Activated B cell treated with CpG ODN at 0.5 μM for 24 hours (primary cell): ENCODE data around the gene SLC44A2. TPM values are rescaled to one million over a fixed set of nuclear protein-coding genes. Genes with fewer than 3 reads are reported as not detected.
A peak's percentile ranks its signal among the peaks of the same experiment; 100 is the strongest.

ENCODE experiments used
- ATAC-seq: fragments of 200-7000 bp; cut with Tn5 transposase; one replicate; pipeline ENCODE4 v1.10.0; 2021; ENCODE audit warnings: low read depth, mild to moderate bottlenecking, moderate library complexity
- CTCF ChIA-PET: fragments of 350-600 bp; sonication (Branson Sonifier 250); formaldehyde crosslinking; loops from one replicate; lab custom pipeline; 2021; ENCODE audit warnings: antibody characterized with exemption; lab: Charles Lee
- POLR2A ChIA-PET: fragments of 350-600 bp; sonication (Branson Sonifier 250); formaldehyde crosslinking; loops from one replicate; lab custom pipeline; 2021; ENCODE audit warnings: antibody characterized with exemption; lab: Charles Lee
- DNase-seq: peaks from one replicate; pipeline ENCODE4 v3.0.0; 2022
- H3K27ac Mint-ChIP-seq: one replicate; pipeline ENCODE4 v1.8.0; 2020; ENCODE audit warnings: mixed read lengths
- H3K27me3 Mint-ChIP-seq: one replicate; pipeline ENCODE4 v1.8.0; 2021; ENCODE audit warnings: mixed read lengths
- H3K36me3 Mint-ChIP-seq: one replicate; pipeline ENCODE4 v1.8.0; 2021; ENCODE audit warnings: low read depth, mixed read lengths
- H3K4me1 Mint-ChIP-seq: one replicate; pipeline ENCODE4 v1.8.0; 2021; ENCODE audit warnings: mixed read lengths
- H3K4me3 Mint-ChIP-seq: one replicate; pipeline ENCODE4 v1.8.0; 2020; ENCODE audit warnings: mild to moderate bottlenecking, mixed read lengths
- H3K9me3 Mint-ChIP-seq: one replicate; pipeline ENCODE4 v1.8.0; 2020; ENCODE audit warnings: mixed read lengths
- CTCF ChIP-seq: fragments of 200-600 bp; IDR thresholded peaks from one replicate; pipeline ENCODE4 v1.8.0; 2022; ENCODE audit warnings: antibody characterized with exemption, mild to moderate bottlenecking
- intact Hi-C: fragments of 100-400 bp; cut with micrococcal nuclease; formaldehyde crosslinking; loops from one replicate; pipeline ENCODE4 v1.15.1; 2024
- total RNA-seq: library from RNA; stranded (reverse); gene quantifications from 2 replicates; pipeline ENCODE4 v1.2.3, GENCODE V29; 2022

The SLC44A2 gene
- total RNA-seq, 1 donor from 2014 or later = 213 TPM

GRCh38 chr19:10618846-10619245, 6.5 kb upstream of the SLC44A2 start:
- H3K4me1 Mint-ChIP-seq = peaks cover 53% of the 10 kb centered on the region
- ChIA-PET CTCF (interaction anchor here (1.0 kb wide), 1 partner anchor 37 kb away, joined by 4 read pairs; no protein-coding TSS in a partner anchor), POLR2A (interaction anchor here (0.6 to 1.6 kb wide), 5 partner anchors 15 to 471 kb away, joined by 4 to 15 read pairs (median 5); partner anchors contain the start of gene LDLR)
- no peak for ATAC-seq
- peaks cover 47% of the 10 kb centered on the region for H3K36me3 Mint-ChIP-seq
- DNase-seq = no peak
- TF ChIP-seq CTCF = no peak
- H3K27ac Mint-ChIP-seq = peak overlapping the region; percentile 18
- H3K27me3 Mint-ChIP-seq = no peaks in the 10 kb centered on the region
- H3K9me3 Mint-ChIP-seq = no peaks in the 10 kb centered on the region
- no peak overlapping the region for H3K4me3 Mint-ChIP-seq
- intact Hi-C loops = no loop called here

GRCh38 chr19:10620786-10621185, 4.6 kb upstream of the SLC44A2 start:
- Mint-ChIP-seq H3K4me3 (no peak overlapping the region), H3K27me3 (no peaks in the 10 kb centered on the region), H3K36me3 (peaks cover 46% of the 10 kb centered on the region), H3K27ac (peak overlapping the region; percentile 61), H3K4me1 (peaks cover 53% of the 10 kb centered on the region), H3K9me3 (no peaks in the 10 kb centered on the region)
- intact Hi-C loops = no loop called here
- DNase-seq = no peak
- TF ChIP-seq CTCF = no peak
- ChIA-PET POLR2A (interaction anchor here (1.1 kb wide), 1 partner anchor 18 kb away, joined by 3 read pairs; no protein-coding TSS in a partner anchor), CTCF (interaction anchor here (1.1 to 1.9 kb wide), 2 partner anchors 24 to 40 kb away, joined by 3 to 7 read pairs; no protein-coding TSS in a partner anchor)
- no peak for ATAC-seq

GRCh38 chr19:10621966-10622365, 3.4 kb upstream of the SLC44A2 start:
- TF ChIP-seq CTCF = no peak
- intact Hi-C loops = no loop called here
- Mint-ChIP-seq H3K9me3 (no peaks in the 10 kb centered on the region), H3K4me3 (no peak overlapping the region), H3K4me1 (peaks cover 46% of the 10 kb centered on the region), H3K27me3 (no peaks in the 10 kb centered on the region), H3K27ac (peak overlapping the region; percentile 22), H3K36me3 (peaks cover 51% of the 10 kb centered on the region)
- CTCF ChIA-PET = interaction anchor here (1.5 kb wide), 1 partner anchor 10 kb away, joined by 3 read pairs; no protein-coding TSS in a partner anchor
- ATAC-seq (no peak), DNase-seq (no peak)
- POLR2A ChIA-PET = interaction anchor here (0.6 to 1.0 kb wide), 3 partner anchors 14 to 23 kb away, joined by 3 to 5 read pairs (median 3); no protein-coding TSS in a partner anchor

- Mint-ChIP-seq H3K27me3 (no peaks in the 10 kb centered on the region), H3K36me3 (peaks cover 57% of the 10 kb centered on the region), H3K4me3 (peak overlapping the region; percentile 16), H3K9me3 (no peaks in the 10 kb centered on the region), H3K4me1 (peaks cover 37% of the 10 kb centered on the region), H3K27ac (no peak overlapping the region)
- CTCF ChIA-PET = interaction anchor here (2.2 kb wide), 1 partner anchor 19 kb away, joined by 6 read pairs; no protein-coding TSS in a partner anchor
- POLR2A ChIA-PET = no interaction called here
- ATAC-seq (peak; percentile 34), DNase-seq (no peak)
- TF ChIP-seq CTCF = no peak
- intact Hi-C loops = no loop called here
Measured at GRCh38 chr19:10624585-10624984, 768 bp upstream of the SLC44A2 start.

GRCh38 chr19:10625762-10626138, 397 bp downstream of the SLC44A2 start:
- TF ChIP-seq CTCF = no peak
- Mint-ChIP-seq H3K36me3 (peaks cover 55% of the 10 kb centered on the region), H3K27ac (peak overlapping the region; percentile 46), H3K4me1 (peaks cover 33% of the 10 kb centered on the region), H3K27me3 (no peaks in the 10 kb centered on the region), H3K4me3 (no peak overlapping the region), H3K9me3 (no peaks in the 10 kb centered on the region)
- DNase-seq (no peak), ATAC-seq (no peak)
- intact Hi-C loops = no loop called here
- ChIA-PET POLR2A (interaction anchor here (0.8 kb wide), 1 partner anchor 29 kb away, joined by 3 read pairs; no protein-coding TSS in a partner anchor), CTCF (no interaction called here)
